ENCODE results near the gene B3GAT1. TPM values are rescaled to one million over a fixed set of nuclear protein-coding genes. Genes with fewer than 3 reads are reported as not detected.

Gene B3GAT1
- total and polyA plus RNA-seq, 2 donors (not counting 1 experiment from before 2014, with no cell fraction given) = under 0.01 TPM; not detected in 1

DNA sequence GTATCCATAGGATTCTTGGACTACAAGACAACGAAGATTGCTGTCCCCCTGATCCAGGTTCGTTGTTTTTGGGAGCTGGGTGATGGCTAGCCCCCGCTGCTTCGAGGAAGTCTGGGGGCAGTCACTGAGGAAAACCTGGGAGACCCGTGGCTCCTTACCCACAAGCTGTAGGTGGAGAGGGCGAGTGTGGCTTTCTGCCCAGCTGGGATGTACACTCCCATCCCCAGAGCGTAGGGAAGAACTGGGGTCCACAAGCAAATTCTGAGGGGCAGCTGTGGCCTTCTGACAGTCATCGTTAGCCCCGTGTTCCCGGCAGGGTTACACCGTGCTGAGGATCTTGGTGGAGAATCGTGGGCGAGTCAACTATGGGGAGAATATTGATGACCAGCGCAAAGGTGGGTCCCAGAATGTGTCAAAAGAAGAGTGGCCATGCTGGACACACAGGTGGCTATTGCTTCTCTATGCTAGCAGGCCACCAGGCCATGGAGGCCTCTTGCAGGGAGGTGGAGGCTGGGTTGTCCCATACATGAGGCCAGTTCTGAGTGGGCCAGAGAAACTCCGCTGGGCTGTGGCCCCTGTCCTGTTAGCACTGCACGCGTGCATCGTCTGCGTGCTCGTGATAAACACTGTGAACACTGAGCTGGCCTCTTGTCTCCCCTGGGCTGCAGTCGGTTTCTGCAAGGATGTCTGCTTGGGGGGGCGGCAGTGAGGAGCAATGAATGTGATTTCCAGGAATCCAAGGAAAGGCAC, 40.4 kb downstream of the B3GAT1 start:
- DNase-seq (ENCODE audit: low read depth in 2 of 2) = no peak

DNA sequence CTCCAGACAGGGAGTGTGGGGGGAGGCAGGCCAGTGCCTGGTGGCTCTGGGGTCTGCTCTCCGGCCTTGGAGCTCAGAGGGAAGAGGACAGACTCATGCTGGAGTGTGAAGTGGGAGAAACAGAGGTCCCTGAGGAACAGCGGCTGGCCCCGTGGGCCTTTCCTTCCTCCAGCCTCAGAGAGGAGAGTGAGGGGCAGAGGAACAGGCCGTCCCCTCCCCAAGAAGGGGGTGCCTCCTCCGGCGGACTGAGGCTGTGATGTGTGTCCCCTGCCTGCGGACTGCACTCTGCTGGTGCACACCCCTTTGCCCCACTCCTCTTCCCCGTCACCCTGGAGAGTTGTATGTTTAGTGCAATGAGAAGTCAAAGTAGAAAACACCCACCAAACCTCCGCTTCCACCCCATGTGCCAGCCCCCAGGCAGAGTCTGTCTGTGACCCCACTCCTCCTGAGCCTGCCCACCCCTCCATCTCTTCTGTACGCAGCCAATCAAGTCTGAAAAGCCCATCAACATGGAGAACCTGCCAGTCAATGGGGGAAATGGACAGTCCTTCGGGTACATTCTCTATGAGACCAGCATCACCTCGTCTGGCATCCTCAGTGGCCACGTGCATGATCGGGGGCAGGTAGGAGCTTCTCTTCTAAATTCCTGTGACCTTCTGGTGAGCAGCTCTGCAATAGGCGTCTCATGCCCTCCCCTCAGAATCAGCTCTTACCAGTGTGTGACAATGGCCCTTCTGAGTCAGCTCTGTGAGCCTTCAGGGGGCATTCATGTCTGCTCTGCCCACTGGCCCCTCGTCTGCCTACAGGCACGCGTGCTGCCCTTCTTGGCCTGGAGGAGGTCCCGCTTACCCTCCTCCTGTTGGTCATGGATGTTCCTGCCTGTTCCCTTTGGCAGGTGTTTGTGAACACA, 41.3 kb downstream of the B3GAT1 start:
- H3K27me3 ChIP-seq (ENCODE audit: control insufficient read depth, insufficient read depth, low read length) = no peaks in the 10 kb centered on the region
- no peak overlapping the region for H3K9ac ChIP-seq (ENCODE audit: insufficient read depth, low read length)
- no peaks in the 10 kb centered on the region for H4K20me1 ChIP-seq (ENCODE audit: control insufficient read depth, extremely low read depth, insufficient read depth, low read length)
- no peaks in the 10 kb centered on the region for H3K9me3 ChIP-seq (ENCODE audit: control insufficient read depth, insufficient read depth, low read depth, low read length)
- H3K4me2 ChIP-seq (ENCODE audit: extremely low read depth, insufficient read depth, low read length) = no peak overlapping the region
- H3K4me3 ChIP-seq (replicated peaks in 1 of 4; ENCODE audit: control extremely low read depth in 1 of 4, insufficient read depth in 1 of 4, low read depth in 3 of 4, low read length in 4 of 4) = no peak overlapping the region
- H3K79me2 ChIP-seq (ENCODE audit: control insufficient read depth, insufficient read depth, low read length) = no peaks in the 10 kb centered on the region
- H3K4me1 ChIP-seq (ENCODE audit: control insufficient read depth, extremely low read depth, insufficient read depth, low read length) = no peaks in the 10 kb centered on the region
- DNase-seq (ENCODE audit: low read depth in 2 of 2) = no peak
- no peak overlapping the region for H3K27ac ChIP-seq (ENCODE audit: insufficient read depth, low read length)
- no peak for TF ChIP-seq EZH2 (IDR thresholded peaks at IDR 0.05; ENCODE audit: low read length, missing control alignments)
- TF ChIP-seq, protein P1, sequence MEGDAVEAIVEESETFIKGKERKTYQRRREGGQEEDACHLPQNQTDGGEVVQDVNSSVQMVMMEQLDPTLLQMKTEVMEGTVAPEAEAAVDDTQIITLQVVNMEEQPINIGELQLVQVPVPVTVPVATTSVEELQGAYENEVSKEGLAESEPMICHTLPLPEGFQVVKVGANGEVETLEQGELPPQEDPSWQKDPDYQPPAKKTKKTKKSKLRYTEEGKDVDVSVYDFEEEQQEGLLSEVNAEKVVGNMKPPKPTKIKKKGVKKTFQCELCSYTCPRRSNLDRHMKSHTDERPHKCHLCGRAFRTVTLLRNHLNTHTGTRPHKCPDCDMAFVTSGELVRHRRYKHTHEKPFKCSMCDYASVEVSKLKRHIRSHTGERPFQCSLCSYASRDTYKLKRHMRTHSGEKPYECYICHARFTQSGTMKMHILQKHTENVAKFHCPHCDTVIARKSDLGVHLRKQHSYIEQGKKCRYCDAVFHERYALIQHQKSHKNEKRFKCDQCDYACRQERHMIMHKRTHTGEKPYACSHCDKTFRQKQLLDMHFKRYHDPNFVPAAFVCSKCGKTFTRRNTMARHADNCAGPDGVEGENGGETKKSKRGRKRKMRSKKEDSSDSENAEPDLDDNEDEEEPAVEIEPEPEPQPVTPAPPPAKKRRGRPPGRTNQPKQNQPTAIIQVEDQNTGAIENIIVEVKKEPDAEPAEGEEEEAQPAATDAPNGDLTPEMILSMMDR (conservative IDR thresholded peaks at IDR 0.05 in 1 of 2, IDR thresholded peaks at IDR 0.05 in 1 of 2; ENCODE audit: low read depth in 1 of 2, low read length in 2 of 2) = no peak
- no peak overlapping the region for H2AFZ ChIP-seq (ENCODE audit: low read length)
- no peaks in the 10 kb centered on the region for H3K36me3 ChIP-seq (ENCODE audit: control insufficient read depth, insufficient read depth, low read length)

More for the DNA sequence above, 40.4 kb downstream of the B3GAT1 start:
- H3K9me3 ChIP-seq (ENCODE audit: control insufficient read depth, insufficient read depth, low read depth, low read length) = no peaks in the 10 kb centered on the region
- H3K79me2 ChIP-seq (ENCODE audit: control insufficient read depth, insufficient read depth, low read length) = no peaks in the 10 kb centered on the region
- no peaks in the 10 kb centered on the region for H3K36me3 ChIP-seq (ENCODE audit: control insufficient read depth, insufficient read depth, low read length)
- TF ChIP-seq EZH2 (IDR thresholded peaks at IDR 0.05; ENCODE audit: low read length, missing control alignments) = no peak
- TF ChIP-seq, protein P1 (conservative IDR thresholded peaks at IDR 0.05 in 1 of 2, IDR thresholded peaks at IDR 0.05 in 1 of 2; ENCODE audit: low read depth in 1 of 2, low read length in 2 of 2) = no peak
- no peak overlapping the region for H3K27ac ChIP-seq (ENCODE audit: insufficient read depth, low read length)
- no peak overlapping the region for H3K9ac ChIP-seq (ENCODE audit: insufficient read depth, low read length)
- no peak overlapping the region for H2AFZ ChIP-seq (ENCODE audit: low read length)
- no peaks in the 10 kb centered on the region for H3K27me3 ChIP-seq (ENCODE audit: control insufficient read depth, insufficient read depth, low read length)
- H3K4me3 ChIP-seq (replicated peaks in 1 of 4; ENCODE audit: control extremely low read depth in 1 of 4, insufficient read depth in 1 of 4, low read depth in 3 of 4, low read length in 4 of 4) = no peak overlapping the region
- no peaks in the 10 kb centered on the region for H3K4me1 ChIP-seq (ENCODE audit: control insufficient read depth, extremely low read depth, insufficient read depth, low read length)
- no peak overlapping the region for H3K4me2 ChIP-seq (ENCODE audit: extremely low read depth, insufficient read depth, low read length)
- no peaks in the 10 kb centered on the region for H4K20me1 ChIP-seq (ENCODE audit: control insufficient read depth, extremely low read depth, insufficient read depth, low read length)

Measured in fibroblast of lung (primary cell).